GM12872 (cell line): ENCODE data around the gene SLC8A1.

Experiments used
- TF ChIP-seq, protein P1 (sequence below): IDR thresholded peaks from 3 replicates; pipeline ENCODE4 v1.5.1; 2011; ENCODE audit warnings: low read depth, mild to moderate bottlenecking, low read length, moderate library complexity; ENCODE audit not compliant: insufficient read depth

Gene SLC8A1

GRCh38 chr2:40258135-40258457 is 193.8 kb downstream of the SLC8A1 start:
- TF ChIP-seq, protein P1, sequence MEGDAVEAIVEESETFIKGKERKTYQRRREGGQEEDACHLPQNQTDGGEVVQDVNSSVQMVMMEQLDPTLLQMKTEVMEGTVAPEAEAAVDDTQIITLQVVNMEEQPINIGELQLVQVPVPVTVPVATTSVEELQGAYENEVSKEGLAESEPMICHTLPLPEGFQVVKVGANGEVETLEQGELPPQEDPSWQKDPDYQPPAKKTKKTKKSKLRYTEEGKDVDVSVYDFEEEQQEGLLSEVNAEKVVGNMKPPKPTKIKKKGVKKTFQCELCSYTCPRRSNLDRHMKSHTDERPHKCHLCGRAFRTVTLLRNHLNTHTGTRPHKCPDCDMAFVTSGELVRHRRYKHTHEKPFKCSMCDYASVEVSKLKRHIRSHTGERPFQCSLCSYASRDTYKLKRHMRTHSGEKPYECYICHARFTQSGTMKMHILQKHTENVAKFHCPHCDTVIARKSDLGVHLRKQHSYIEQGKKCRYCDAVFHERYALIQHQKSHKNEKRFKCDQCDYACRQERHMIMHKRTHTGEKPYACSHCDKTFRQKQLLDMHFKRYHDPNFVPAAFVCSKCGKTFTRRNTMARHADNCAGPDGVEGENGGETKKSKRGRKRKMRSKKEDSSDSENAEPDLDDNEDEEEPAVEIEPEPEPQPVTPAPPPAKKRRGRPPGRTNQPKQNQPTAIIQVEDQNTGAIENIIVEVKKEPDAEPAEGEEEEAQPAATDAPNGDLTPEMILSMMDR, result no peak

GRCh38 chr2:40257340-40258134 is 194.4 kb downstream of the SLC8A1 start:
- TF ChIP-seq, protein P1, result no peak

DNA sequence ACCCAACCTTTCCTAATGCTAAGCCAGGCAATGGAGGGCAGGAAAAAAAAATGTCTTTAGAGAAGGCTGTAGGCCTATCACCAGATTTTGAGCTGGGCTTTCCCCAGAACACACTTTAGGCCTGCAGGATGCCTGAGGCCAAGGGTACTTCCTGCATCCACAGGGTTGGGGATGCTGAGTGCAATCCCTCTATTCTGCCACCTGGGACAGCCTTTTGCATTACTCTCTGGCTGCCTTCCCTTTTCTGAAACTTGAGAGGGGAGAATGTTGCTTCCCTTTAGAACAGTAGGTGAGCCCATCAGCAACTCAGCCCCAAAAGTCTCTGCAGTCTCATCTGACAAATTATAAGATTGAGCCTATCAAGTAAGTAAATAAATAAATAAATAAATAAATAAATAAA is 195.2 kb downstream of the SLC8A1 start:
- TF ChIP-seq, protein P1, result no peak

DNA sequence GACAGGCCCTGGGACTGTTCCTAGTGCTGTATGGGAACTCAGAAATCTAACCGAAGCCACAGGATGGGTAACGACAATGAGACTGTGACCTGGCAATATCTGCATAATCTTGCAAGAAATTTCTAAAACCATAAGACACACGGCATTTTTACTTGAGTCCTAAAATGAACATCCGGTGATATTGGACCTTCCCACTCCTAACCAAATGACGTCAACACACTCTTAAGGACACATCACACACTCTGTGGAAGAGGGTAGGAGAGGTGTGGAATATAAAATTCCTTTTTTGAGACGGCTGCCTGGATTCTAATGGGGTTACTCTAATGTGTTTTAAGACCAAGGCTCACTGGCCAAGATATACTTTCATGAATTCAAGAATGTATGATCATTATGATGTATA is 195.9 kb downstream of the SLC8A1 start:
- TF ChIP-seq, protein P1, result no peak

DNA sequence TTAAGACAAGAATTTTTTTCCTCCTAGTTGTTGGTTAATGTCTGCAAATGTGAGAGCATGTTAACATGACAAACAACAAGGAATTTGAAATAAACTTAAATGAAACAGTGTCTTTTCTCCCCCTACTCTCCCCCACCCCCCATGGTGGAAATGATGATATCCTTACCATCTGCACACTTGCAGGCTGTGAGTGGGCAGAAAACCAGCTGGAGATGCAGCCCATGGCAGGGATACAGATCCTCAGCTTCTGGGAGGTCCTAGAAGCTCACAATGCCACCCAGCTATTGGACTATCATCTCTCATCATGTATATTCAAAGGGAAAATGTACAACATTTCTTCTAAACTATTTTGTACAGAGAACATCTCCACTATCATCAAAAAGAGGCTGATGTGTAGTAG is 196.8 kb downstream of the SLC8A1 start:
- TF ChIP-seq, protein P1, result no peak

DNA sequence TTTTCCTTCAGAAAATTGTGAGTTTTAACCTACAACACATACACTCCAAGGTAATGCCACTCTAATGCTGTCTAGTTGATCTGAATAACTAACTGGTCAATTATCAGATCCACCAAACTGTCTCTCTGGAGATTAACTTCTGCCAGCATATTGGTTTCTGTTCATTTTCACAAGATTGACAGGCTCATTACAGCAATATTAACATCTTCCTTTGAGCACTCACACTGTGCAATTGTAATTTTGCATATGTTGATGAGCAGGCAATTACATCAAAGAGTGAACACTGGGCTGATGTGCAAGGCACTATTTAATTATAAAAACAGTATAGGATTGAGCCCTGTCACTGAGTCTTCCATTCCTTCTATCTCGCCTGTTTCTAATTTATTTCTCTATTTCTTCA is 197.3 kb downstream of the SLC8A1 start:
- TF ChIP-seq, protein P1, result no peak

DNA sequence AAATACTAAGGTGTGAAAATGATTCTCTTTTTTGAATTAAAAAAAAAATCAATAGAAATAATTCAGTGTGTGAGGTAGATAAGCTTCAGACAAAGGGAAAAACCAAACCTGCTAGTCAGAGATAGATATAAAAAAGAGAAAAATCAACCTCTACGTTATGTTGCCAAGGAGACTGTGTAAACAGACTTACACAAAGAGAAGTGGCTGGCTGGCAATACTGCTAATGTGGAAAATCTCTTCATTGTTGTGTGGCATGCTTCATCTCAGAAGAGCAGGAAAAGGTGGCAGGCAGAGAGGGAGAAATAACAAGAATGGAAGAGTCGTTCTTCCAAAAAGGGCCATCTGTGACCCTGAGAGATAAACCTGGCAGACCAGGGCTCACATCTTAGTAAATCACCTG is 200.8 kb downstream of the SLC8A1 start:
- TF ChIP-seq, protein P1, result no peak

DNA sequence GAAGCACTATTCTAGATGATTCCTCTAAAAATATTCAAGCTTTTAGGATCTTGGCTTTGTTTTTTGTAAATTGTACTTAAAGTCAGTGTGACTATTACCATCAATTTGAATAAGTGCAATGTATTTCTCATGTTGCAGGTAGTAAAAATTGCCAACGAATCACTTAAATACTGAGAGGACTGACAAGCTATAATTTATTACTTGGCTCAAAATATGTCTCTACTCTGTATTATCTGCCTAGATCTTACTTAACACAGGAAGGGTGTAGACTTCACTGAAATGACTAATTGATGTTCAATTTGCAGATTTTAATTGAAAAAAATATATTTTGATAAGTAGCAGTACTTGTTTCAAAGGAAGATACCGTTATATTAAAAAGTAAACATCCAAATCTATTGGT is 202.3 kb downstream of the SLC8A1 start:
- TF ChIP-seq, protein P1, result no peak
